IMR-90 (cell line): ENCODE results near the gene TBX10. TPM values are rescaled to one million over a fixed set of nuclear protein-coding genes. Genes with fewer than 3 reads are reported as not detected.

ENCODE experiments used
- ATAC-seq: fragments of 200-7000 bp; cut with Tn5 transposase; 2 replicates; pipeline ENCODE4 v1.9.1; 2020; ENCODE audit warnings: low read depth, mild to moderate bottlenecking, moderate library complexity
- BruUV-seq: library from RNA; stranded (reverse); fragments of 400-500 nt; replicated peaks from 2 replicates; lab custom pipeline; 2021; lab: Mats Ljungman, UMichigan
- CTCF ChIA-PET: fragments of 300-600 bp; formaldehyde crosslinking; extraction: SDS; loops from one replicate; lab custom pipeline; 2021; ENCODE audit warnings: antibody characterized with exemption; lab: Yijun Ruan, JAX
- POLR2A ChIA-PET: fragments of 300-600 bp; sonication (Branson Sonifier 250); formaldehyde crosslinking; loops from one replicate; lab custom pipeline; 2022; ENCODE audit warnings: antibody characterized with exemption; ENCODE audit not compliant: unreplicated experiment; lab: Charles Lee
- DNase-seq: peaks from one replicate; pipeline ENCODE4 v3.0.0; 2013
- H2AFZ ChIP-seq: replicated peaks from 2 replicates; pipeline ENCODE3; 2013; ENCODE audit warnings: low read length, mild to moderate bottlenecking; ENCODE audit not compliant: poor library complexity
- H2AK5ac ChIP-seq: 2 replicates; pipeline ENCODE4 v1.6.1; 2013; ENCODE audit warnings: low read depth, low read length, inconsistent platforms
- H2AK9ac ChIP-seq: replicated peaks from 2 replicates; pipeline ENCODE3; 2013; ENCODE audit warnings: mild to moderate bottlenecking, low read depth, low read length, moderate library complexity; ENCODE audit not compliant: poor library complexity
- H2BK120ac ChIP-seq: 2 replicates; pipeline ENCODE4 v1.6.1; 2013; ENCODE audit warnings: low read depth, low read length, inconsistent platforms
- H2BK15ac ChIP-seq: 3 replicates; pipeline ENCODE4 v1.6.1; 2013; ENCODE audit warnings: low read depth, low read length, inconsistent platforms
- H2BK20ac ChIP-seq: 2 replicates; pipeline ENCODE4 v1.6.1; 2013; ENCODE audit warnings: low read depth, mild to moderate bottlenecking, inconsistent platforms, low read length, moderate library complexity
- H2BK5ac ChIP-seq: 2 replicates; pipeline ENCODE4 v1.6.1; 2013; ENCODE audit warnings: mild to moderate bottlenecking, low read depth, low read length, inconsistent platforms; ENCODE audit not compliant: poor library complexity, severe bottlenecking
- H3K14ac ChIP-seq: replicated peaks from 2 replicates; pipeline ENCODE4 v1.6.1; 2013; ENCODE audit warnings: low read depth, low read length, inconsistent platforms
- H3K18ac ChIP-seq: 2 replicates; pipeline ENCODE4 v1.6.1; 2013; ENCODE audit warnings: low read depth, low read length, control low read depth
- H3K23ac ChIP-seq: 2 replicates; pipeline ENCODE4 v1.6.1; 2013; ENCODE audit warnings: low read depth, low read length, inconsistent platforms
- H3K27ac ChIP-seq: 2 replicates; pipeline ENCODE4 v1.5.1; 2013; ENCODE audit warnings: mild to moderate bottlenecking, control low read depth, low read length; ENCODE audit not compliant: insufficient read depth
- H3K27me3 ChIP-seq: 2 replicates; pipeline ENCODE4 v1.6.1; 2013; ENCODE audit warnings: low read length; ENCODE audit not compliant: control insufficient read depth, insufficient read depth
- H3K36me3 ChIP-seq: 2 replicates; pipeline ENCODE4 v1.6.1; 2013; ENCODE audit warnings: low read length, mixed read lengths; ENCODE audit not compliant: control insufficient read depth, insufficient read depth
- H3K4ac ChIP-seq: 2 replicates; pipeline ENCODE4 v1.6.1; 2013; ENCODE audit warnings: low read depth, low read length, inconsistent platforms
- H3K4me1 ChIP-seq: 2 replicates; pipeline ENCODE4 v1.6.1; 2013; ENCODE audit warnings: low read length, mixed read lengths; ENCODE audit not compliant: control insufficient read depth, insufficient read depth
- H3K4me2 ChIP-seq: 2 replicates; pipeline ENCODE4 v1.6.1; 2013; ENCODE audit warnings: low read depth, mild to moderate bottlenecking, control low read depth, low read length, moderate library complexity
- H3K4me3 ChIP-seq: 2 replicates; pipeline ENCODE4 v1.5.1; 2013; ENCODE audit warnings: low read depth, mild to moderate bottlenecking, control low read depth, low read length, moderate library complexity; ENCODE audit not compliant: insufficient read depth
- H3K56ac ChIP-seq: 2 replicates; pipeline ENCODE4 v1.6.1; 2013; ENCODE audit warnings: low read length, inconsistent platforms; ENCODE audit not compliant: insufficient read depth; ENCODE audit errors: extremely low read depth
- H3K79me1 ChIP-seq, 2 experiments: 2 replicates each; pipeline ENCODE4 v1.6.1; 2013; ENCODE audit warnings: low read length in 2 of 2, inconsistent platforms in 1 of 2, low read depth in 1 of 2
- H3K9ac ChIP-seq: 2 replicates; pipeline ENCODE4 v1.6.1; 2013; ENCODE audit warnings: low read depth, low read length, control low read depth
- H3K9me1 ChIP-seq: 2 replicates; pipeline ENCODE4 v1.6.1; 2013; ENCODE audit warnings: low read length, inconsistent platforms; ENCODE audit not compliant: insufficient read depth
- H3K9me3 ChIP-seq: 2 replicates; pipeline ENCODE4 v1.6.1; 2013; ENCODE audit warnings: low read length; ENCODE audit not compliant: control insufficient read depth, insufficient read depth
- H4K20me1 ChIP-seq: 2 replicates; pipeline ENCODE4 v1.6.1; 2013; ENCODE audit warnings: low read length, inconsistent platforms; ENCODE audit not compliant: insufficient read depth
- H4K5ac ChIP-seq: 2 replicates; pipeline ENCODE4 v1.6.1; 2013; ENCODE audit warnings: mild to moderate bottlenecking, low read depth, low read length, control low read depth
- H4K8ac ChIP-seq, 2 experiments: 2 replicates each; pipeline ENCODE4 v1.6.1; 2013; ENCODE audit warnings: low read depth in 2 of 2, low read length in 2 of 2, control low read depth in 1 of 2, inconsistent platforms in 1 of 2
- H4K91ac ChIP-seq: 2 replicates; pipeline ENCODE4 v1.6.1; 2013; ENCODE audit warnings: low read depth, low read length, inconsistent platforms; ENCODE audit not compliant: insufficient read depth
- MAZ ChIP-seq: IDR thresholded peaks from 2 replicates; pipeline ENCODE4 v1.6.1; 2012; ENCODE audit warnings: low read depth, mild to moderate bottlenecking, low read length, improper control_type of control experiment, moderate library complexity, borderline replicate concordance
- RAD21 ChIP-seq: IDR thresholded peaks from 2 replicates; pipeline ENCODE4 v1.6.1; 2012; ENCODE audit warnings: low read length, improper control_type of control experiment
- WGBS, 2 experiments: methylation state at CpG; one replicate each; pipeline versions ENCODE4 v1.1.5 to v1.1.7; 2013; ENCODE audit warnings: missing lambda C conversion rate in 2 of 2; ENCODE audit not compliant: insufficient read length in 1 of 2; ENCODE audit errors: extremely low coverage in 2 of 2; 5-methylcytosine and 5-hydroxymethylcytosine counted together
- dilution Hi-C: fragments of 300-500 bp; cut with HindIII; formaldehyde crosslinking; loops from one replicate; pipeline ENCODE4 v1.14.3; 2018; ENCODE audit warnings: low sequenced_read_pairs; ENCODE audit not compliant: unreplicated experiment
- in situ Hi-C: fragments of 300-500 bp; cut with MboI; formaldehyde crosslinking; loops from 3 replicates; pipeline ENCODE4 v1.14.3; 2019; ENCODE audit warnings: low sequenced_read_pairs, inconsistent platforms, mixed read lengths
- intact Hi-C: fragments of 100-400 bp; cut with micrococcal nuclease; formaldehyde crosslinking; loops from 2 replicates; pipeline ENCODE4 v1.10.0; 2022
- polyA plus RNA-seq, 3 experiments: library from polyadenylated mRNA; depleted of rRNA; stranded (reverse); fragments of >200 nt; gene quantifications; 2 replicates each; pipeline ENCODE4 v1.2.3, GENCODE V29; 2012; ENCODE audit warnings: low replicate concordance in 1 of 3
- total RNA-seq: library from RNA; depleted of rRNA; stranded (reverse); fragments of >200 nt; gene quantifications from 2 replicates; pipeline ENCODE4 v1.2.3, GENCODE V29; 2012

TBX10 gene
- total and polyA plus RNA-seq, 2 of the 4 experiments (the other 2 are of a cell fraction), result not detected

DNA sequence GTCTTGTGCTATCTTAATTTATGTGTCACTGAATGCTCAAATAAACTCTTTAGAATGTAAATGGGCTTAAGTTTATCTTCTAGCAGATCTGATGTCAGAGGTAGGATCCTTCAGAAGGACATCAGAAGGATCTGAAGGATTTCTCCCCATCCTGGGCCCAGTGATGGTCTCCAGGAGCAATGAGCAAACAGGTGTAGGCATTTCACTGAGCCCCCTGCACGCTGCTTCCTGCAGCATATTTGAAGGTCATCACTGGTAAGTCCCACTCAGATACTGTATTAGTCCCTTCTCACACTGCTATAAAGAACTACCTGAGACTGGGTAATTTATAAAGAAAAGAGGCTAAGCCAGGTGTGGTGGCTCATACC, 51.4 kb downstream of the TBX10 start:
- H3K36me3 ChIP-seq, result peaks cover 20% of the 10 kb centered on the region
- no peak overlapping the region for H3K4ac ChIP-seq
- H3K4me2 ChIP-seq, result no peak overlapping the region
- TF ChIP-seq RAD21 (no peak), MAZ (no peak)
- H2BK5ac ChIP-seq, result no peak overlapping the region
- no peak overlapping the region for H3K56ac ChIP-seq
- intact Hi-C loops (no loop called here), in situ Hi-C loops (no loop called here), dilution Hi-C loops (no loop called here)
- peaks cover under 1% of the 10 kb centered on the region; the same call in 1 of the 2 replicates for H3K27me3 ChIP-seq
- no peak overlapping the region for H3K27ac ChIP-seq
- no peak overlapping the region for H3K23ac ChIP-seq
- peaks cover 18 to 39% of the 10 kb centered on the region in 2 experiments for H3K79me1 ChIP-seq
- H4K20me1 ChIP-seq, result peaks cover 31% of the 10 kb centered on the region
- no TSS peak for BruUV-seq
- H3K4me3 ChIP-seq, result no peak overlapping the region
- H2BK20ac ChIP-seq, result no peak overlapping the region
- ChIA-PET CTCF (no interaction called here), POLR2A (no interaction called here)
- H4K5ac ChIP-seq, result no peak overlapping the region
- H4K91ac ChIP-seq, result no peak overlapping the region
- DNase-seq (no peak), ATAC-seq (no peak)
- H3K9me3 ChIP-seq, result no peaks in the 10 kb centered on the region
- no peak overlapping the region for H2BK120ac ChIP-seq
- H4K8ac ChIP-seq, result no peak overlapping the region
- no peak overlapping the region for H3K18ac ChIP-seq
- WGBS, 2 experiments, result no CpG with 5 or more reads among the region's 1 CpG
- peaks cover 12% of the 10 kb centered on the region for H3K9me1 ChIP-seq
- no peak overlapping the region for H2AK5ac ChIP-seq
- no peak overlapping the region for H2AK9ac ChIP-seq
- H3K14ac ChIP-seq, result no peak overlapping the region
- H3K9ac ChIP-seq, result no peak overlapping the region
- H3K4me1 ChIP-seq, result peaks cover 11% of the 10 kb centered on the region
- H2BK15ac ChIP-seq, result no peak overlapping the region
- H2AFZ ChIP-seq, result no peak overlapping the region
